C4-2B (cell line): ENCODE results near the gene SLC46A2.

Source experiments
- H3K27ac ChIP-seq: fragments of 450-650 bp; 2 replicates; pipeline ENCODE4 v1.5.1; 2017
- CTCF ChIP-seq: fragments of 450-650 bp; conservative IDR thresholded peaks from 2 replicates; pipeline ENCODE4 v1.5.1; 2017; ENCODE audit warnings: mild to moderate bottlenecking
- ZFX ChIP-seq: fragments of 450-650 bp; IDR thresholded peaks from 2 replicates; pipeline ENCODE4 v1.6.1; 2017

Gene SLC46A2

GRCh38 chr9:112917047-112917986 is 26.6 kb upstream of the SLC46A2 start:
- TF ChIP-seq CTCF (no peak), ZFX (no peak)
- no peak overlapping the region for H3K27ac ChIP-seq

- TF ChIP-seq CTCF (no peak), ZFX (no peak)
- H3K27ac ChIP-seq, result no peak overlapping the region
Observed at GRCh38 chr9:112914524-112914923, 23.8 kb upstream of the SLC46A2 start.

- H3K27ac ChIP-seq, result no peak overlapping the region
- TF ChIP-seq ZFX (no peak), CTCF (no peak)
Observed at GRCh38 chr9:112913326-112913725, 22.6 kb upstream of the SLC46A2 start.

GRCh38 chr9:112912636-112913035 is 22.0 kb upstream of the SLC46A2 start:
- H3K27ac ChIP-seq, result no peak overlapping the region
- TF ChIP-seq ZFX, result no peak
- TF ChIP-seq CTCF, result no peak

- TF ChIP-seq CTCF, result no peak
- TF ChIP-seq ZFX, result no peak
Observed at GRCh38 chr9:112911736-112912135, 21.1 kb upstream of the SLC46A2 start.

GRCh38 chr9:112905084-112905483 is 14.4 kb upstream of the SLC46A2 start:
- no peak for TF ChIP-seq CTCF
- H3K27ac ChIP-seq, result no peak overlapping the region

More at GRCh38 chr9:112911736-112912135, 21.1 kb upstream of the SLC46A2 start:
- no peak overlapping the region for H3K27ac ChIP-seq

- no peak overlapping the region for H3K27ac ChIP-seq
- TF ChIP-seq ZFX (no peak), CTCF (no peak)
Observed at GRCh38 chr9:112900901-112901300, 10.2 kb upstream of the SLC46A2 start.
